GM11168 (cell line): ENCODE data around the gene IL4I1.

Experiments used
- in situ Hi-C: fragments of 300-500 bp; cut with MboI; formaldehyde crosslinking; loops from one replicate; pipeline ENCODE4 v1.12.0; 2022; ENCODE audit warnings: low sequenced_read_pairs; ENCODE audit not compliant: unreplicated experiment

Gene IL4I1

GRCh38 chr19:49854378-49855263 is 42.1 kb downstream of the IL4I1 start:
- in situ Hi-C loops = no loop called here

DNA sequence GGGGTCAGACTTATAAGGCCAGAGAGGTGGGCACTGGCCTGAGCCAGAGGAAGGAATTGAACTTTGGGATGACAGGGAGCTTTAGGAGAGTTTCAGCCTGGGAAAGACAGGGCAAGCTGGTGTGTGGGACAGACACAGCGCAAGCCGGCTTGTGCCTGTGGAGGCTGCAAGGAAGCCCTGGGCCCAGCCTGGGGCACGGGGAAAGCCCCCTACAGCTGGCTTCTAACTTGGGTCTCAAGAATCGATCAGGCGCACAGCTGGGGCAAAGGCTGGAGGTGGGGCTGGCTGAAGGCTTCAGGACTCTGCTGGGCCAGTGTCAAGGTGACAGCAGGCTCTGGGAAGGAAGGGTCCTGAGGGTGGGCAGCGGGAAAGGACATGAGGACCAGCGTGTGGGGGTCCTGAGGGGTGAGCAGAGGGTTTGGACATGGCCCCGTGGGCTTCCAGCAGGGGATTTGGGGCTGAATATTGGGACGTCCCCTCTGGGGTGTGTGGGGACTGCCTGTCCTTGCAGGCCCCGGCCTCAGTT is 42.8 kb downstream of the IL4I1 start:
- in situ Hi-C loops = no loop called here

- in situ Hi-C loops = no loop called here
Measured at GRCh38 chr19:49852631-49853126, 44.0 kb downstream of the IL4I1 start.

DNA sequence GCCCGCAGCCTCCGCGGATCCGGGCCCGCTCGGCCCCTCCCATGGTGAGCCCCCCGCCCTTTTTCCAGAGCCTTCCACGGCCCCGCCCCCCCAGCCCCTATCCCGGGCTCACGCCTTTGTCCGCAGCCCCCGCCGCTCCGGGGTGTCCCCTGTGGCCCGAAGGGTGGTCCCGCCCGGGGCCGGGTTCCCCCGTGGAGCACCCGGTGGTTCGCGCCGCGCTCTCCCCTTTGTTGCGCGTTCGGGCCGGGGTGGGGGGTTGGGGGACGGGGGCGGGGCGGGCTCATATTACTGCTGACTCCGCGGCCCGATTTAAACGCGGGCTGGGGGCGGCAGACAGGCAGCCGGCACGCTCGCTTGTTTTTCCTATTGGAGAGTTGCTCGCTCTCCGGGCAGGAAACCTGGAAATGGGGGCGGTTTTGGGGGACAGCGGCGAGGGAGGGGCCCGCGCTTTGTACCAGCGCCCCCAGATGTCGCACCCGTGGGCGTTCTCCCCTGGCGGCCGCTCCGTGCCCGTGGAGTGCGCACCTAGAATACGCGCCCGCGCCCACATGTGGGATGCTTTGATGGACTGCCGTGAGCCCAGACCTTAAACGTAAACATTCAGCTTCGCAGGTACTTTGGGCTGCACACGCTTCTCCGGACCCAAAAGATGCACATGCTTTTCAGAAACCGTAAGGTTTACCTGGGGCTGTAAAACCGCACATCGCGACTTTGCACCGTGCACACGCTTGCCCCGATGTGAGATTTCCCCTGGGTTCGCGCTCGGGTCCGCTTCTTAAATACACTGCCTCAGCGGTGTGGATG is 45.0 kb downstream of the IL4I1 start:
- in situ Hi-C loops = no loop called here

DNA sequence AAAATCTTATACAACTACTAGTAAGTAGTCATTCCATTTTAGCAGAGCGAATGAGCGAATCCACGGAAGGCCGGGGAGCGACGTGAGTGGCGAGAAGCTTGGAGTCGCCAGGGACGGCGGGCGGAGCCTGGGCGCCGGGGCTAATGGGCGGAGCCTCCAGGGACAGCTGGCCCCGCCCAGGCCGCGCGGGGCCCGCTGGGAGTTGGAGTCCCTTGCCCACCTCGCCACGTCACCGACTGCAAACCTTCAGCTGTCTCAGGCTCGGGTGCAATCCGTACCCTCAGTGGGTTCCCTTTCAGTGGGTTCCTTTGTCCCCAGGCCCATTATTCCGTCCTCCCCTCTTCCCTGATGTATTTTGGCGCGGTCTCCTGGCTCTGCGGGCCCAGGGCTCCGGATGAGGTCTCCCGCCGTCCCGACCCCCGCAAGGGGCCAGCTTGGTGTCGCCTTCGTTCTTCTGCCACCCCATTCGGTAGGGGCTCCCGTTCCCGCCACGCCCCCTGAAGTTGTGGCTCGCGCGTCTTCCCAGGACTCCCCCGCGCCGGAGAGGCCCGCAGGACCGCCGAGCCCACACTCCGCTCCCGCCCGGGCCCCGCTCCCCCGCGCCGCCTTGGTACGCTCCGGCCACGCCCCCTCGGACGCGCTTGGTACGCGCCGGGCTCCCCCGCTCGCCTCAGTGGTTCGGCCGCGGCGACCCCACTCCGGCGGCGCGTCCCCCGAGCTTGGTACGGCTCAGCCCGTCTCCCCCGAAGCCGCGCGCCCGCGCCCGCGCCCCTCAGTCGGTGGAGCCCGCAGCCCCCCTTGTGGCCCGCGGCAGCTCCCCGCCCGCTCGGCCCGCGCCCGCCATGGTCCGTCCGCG is 46.0 kb downstream of the IL4I1 start, which contains the start of gene PTOV1:
TSS of gene PTOV1 (plus strand) at position 673 of the 856 bp plus-strand sequence.
- in situ Hi-C loops = no loop called here

DNA sequence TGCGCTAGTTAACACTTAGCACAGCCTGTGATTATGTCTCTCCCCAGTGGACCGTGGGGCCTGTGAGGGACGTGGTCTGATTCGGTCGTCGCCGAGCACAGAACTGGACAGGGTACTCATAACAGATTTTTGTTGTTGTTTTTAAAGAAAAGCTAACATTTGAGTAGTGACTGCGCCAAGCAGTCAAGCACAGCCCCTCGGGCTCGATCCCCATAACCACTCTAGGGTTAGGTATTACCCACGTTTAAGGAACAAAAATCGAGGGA is 46.5 kb downstream of the IL4I1 start:
- in situ Hi-C loops = no loop called here

- in situ Hi-C loops = no loop called here
Measured at GRCh38 chr19:49849433-49850220, 47.1 kb downstream of the IL4I1 start.

GRCh38 chr19:49848938-49849337 is 47.7 kb downstream of the IL4I1 start:
- in situ Hi-C loops = no loop called here

- in situ Hi-C loops = no loop called here
Measured at GRCh38 chr19:49847731-49848696, 48.7 kb downstream of the IL4I1 start.

DNA sequence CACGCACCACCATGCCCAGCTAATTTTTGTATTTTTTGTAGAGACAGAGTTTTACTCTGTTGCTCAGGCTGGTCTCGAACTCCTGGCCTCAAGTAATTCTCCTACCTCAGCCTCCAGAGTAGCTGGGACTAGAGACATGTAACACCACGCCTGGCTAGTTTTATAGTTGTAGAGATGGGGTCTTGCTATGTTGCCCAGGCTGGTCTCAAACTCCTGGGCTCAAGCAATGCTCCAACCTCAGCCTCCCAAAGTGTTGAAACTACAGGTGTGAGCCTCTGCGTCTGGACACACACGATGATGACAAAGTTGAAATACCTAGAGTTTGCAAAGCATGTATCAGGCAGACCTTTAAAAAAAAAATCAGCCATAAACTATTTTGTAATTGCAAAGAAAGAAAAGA is 50.3 kb downstream of the IL4I1 start:
- in situ Hi-C loops = no loop called here

DNA sequence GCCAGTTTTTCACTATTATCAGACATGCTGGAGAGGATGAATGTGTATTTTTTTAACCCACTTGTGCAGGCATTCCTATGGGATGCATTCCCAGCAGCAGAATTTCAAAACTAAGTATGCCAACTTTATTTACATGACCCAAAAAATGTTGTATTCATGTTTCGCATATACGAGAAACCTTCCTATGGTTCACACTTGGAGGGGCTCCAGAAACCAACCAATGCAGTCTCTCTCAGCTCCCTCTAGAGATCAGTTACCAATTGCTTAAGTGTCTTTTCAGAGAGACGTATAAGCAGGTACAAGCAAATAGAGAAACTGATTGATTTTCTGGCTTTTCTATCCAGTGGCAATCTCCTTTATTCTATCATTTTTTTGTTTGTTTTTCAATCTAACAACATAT is 51.3 kb downstream of the IL4I1 start:
- in situ Hi-C loops = no loop called here

DNA sequence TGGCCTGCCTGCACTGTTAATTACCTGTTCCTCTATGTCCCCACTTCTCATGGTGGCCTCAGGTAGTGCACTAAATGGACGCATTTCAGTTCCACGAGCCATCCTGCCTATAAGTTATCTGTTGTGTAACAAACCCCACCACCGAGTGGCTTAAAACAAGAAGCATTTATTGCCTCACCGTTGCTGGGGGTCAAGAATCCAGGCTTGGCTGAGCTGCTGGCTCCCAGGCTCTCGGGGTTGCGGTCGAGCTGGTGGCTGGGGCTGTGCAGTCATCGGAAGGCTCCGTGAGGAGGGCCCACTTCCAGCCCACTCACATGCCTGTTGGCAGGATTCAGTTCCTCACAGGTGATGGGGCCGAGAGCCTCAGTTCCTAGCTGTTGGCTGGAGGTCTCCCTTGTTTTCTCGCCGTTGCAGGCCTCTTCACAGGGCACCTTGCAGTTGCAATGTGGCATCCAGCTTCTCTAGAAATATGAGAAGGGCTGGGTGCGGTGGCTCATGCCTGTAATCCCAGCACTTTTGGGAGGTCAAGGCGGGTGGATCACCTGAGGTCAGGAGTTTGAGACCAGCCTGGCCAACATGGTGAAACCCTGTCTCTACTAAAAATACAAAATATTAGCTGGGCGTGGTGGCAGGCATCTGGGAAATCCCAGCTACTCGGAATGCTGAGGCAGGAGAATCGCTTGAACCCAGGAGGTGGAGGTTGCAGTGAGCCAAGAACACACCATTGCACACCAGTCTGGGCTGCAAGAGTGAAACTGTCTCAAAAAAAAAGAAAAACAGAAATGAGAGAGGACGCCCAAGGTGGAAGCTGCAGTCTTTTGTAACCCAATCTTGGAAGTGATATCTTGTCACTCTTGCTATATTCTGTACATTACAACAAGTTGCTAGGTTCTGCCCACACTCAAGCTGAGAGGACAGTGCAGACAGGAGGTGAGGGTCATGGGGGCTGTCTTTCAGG is 52.3 kb downstream of the IL4I1 start:
- in situ Hi-C loops = no loop called here

- in situ Hi-C loops = no loop called here
Measured at GRCh38 chr19:49843265-49843664, 53.4 kb downstream of the IL4I1 start.

- in situ Hi-C loops = no loop called here
Measured at GRCh38 chr19:49840736-49841249, 55.9 kb downstream of the IL4I1 start.

GRCh38 chr19:49840321-49840720 is 56.4 kb downstream of the IL4I1 start:
- in situ Hi-C loops = no loop called here

DNA sequence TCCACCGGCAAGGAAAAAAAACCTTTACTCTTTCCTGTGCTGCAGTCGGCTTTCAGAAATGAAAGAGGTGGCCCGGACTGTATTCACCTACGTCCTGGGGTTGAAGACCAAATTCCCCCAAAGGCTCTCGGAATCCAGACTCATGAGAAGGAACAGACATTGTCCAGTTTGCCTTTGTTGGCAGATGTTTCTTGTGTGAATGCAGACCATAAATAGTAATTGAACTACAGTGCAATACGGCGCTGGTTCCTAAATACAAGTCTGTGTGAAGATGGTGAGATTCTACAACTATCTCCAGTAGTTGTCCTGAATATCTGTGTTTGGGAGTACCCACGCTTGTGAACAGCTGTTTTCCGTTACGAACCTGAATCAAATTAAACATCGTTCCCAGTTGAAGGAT is 57.0 kb downstream of the IL4I1 start:
- in situ Hi-C loops = no loop called here
